Fibroblast of pulmonary artery (primary cell): ENCODE data around the gene ZNF516.

ENCODE experiments used
- DNase-seq: peaks from one replicate; pipeline ENCODE4 v3.0.0-alpha.2; 2010; ENCODE audit warnings: low read depth
- H3K4me3 ChIP-seq: replicated peaks from 2 replicates; pipeline ENCODE4 v1.5.1; 2011; ENCODE audit warnings: low read depth, mild to moderate bottlenecking, control low read depth, low read length, moderate library complexity
- TF ChIP-seq, protein P1 (sequence below): IDR thresholded peaks from 2 replicates; pipeline ENCODE4 v1.5.1; 2011; ENCODE audit warnings: mild to moderate bottlenecking, control low read depth, low read length, inconsistent platforms; ENCODE audit errors: missing control alignments

Gene ZNF516

DNA sequence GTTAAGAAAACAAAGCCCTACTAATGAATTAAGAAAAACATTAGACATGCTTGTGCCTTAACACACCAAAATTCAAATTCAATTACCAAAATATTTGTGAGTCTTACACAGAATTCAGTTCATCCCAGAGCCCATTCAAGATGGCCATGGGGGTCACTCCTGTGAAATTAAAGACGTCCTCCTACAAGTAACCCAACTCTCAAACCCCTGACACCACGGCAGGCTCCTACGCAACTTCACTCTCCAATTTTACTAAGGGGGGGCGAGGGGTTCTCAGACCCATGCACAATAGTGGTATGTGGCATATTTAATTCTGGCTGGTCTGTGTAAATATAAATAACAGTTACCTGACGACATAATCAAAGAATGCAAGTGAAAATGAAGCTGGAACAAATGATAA is 5.0 kb downstream of the ZNF516 start:
- TF ChIP-seq, protein P1, sequence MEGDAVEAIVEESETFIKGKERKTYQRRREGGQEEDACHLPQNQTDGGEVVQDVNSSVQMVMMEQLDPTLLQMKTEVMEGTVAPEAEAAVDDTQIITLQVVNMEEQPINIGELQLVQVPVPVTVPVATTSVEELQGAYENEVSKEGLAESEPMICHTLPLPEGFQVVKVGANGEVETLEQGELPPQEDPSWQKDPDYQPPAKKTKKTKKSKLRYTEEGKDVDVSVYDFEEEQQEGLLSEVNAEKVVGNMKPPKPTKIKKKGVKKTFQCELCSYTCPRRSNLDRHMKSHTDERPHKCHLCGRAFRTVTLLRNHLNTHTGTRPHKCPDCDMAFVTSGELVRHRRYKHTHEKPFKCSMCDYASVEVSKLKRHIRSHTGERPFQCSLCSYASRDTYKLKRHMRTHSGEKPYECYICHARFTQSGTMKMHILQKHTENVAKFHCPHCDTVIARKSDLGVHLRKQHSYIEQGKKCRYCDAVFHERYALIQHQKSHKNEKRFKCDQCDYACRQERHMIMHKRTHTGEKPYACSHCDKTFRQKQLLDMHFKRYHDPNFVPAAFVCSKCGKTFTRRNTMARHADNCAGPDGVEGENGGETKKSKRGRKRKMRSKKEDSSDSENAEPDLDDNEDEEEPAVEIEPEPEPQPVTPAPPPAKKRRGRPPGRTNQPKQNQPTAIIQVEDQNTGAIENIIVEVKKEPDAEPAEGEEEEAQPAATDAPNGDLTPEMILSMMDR = no peak
- DNase-seq = no peak
- H3K4me3 ChIP-seq = peak overlapping the region; percentile 65

DNA sequence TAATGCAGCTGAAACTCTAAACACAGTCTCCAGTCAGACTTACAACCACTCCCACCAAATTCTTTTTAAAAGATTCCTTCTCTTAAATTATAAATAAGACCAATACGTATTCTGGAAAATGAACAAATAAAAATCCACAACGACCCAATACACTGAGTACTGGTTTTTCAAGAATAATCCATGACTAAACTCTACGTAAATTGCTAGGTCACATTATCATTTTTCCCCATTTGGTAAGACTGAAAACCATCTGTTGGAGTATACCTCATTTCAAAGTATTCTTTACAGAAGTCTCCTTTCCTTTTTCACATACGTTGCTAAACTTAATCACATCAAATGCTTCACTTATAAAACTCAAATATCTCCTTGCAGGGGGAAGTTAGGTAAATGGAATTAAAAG is 6.0 kb downstream of the ZNF516 start:
- peak overlapping the region; percentile 23 for H3K4me3 ChIP-seq
- TF ChIP-seq, protein P1 = no peak
- DNase-seq = peak; percentile 10

DNA sequence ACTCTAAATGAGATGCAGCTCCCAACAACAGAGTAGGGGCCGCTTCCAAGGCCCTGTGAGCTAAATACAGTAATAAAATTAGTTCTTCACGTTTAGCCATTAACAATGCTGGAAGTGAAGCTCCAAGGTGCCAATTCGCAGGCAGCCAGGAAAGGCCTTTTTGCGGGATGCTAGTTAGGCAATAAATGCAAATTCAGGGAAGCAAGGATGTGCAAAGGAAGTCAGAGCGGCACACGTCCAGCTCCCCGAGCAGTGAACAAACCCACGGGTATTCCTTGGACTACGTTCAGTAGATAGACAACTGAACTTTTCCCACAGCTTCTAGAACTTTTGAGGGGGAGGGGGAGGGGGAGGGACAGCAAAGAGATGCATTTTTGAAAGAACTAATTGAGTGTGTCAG is 6.9 kb downstream of the ZNF516 start:
- TF ChIP-seq, protein P1 = no peak
- DNase-seq = peak; percentile 84
- peak overlapping the region; percentile 18 for H3K4me3 ChIP-seq

DNA sequence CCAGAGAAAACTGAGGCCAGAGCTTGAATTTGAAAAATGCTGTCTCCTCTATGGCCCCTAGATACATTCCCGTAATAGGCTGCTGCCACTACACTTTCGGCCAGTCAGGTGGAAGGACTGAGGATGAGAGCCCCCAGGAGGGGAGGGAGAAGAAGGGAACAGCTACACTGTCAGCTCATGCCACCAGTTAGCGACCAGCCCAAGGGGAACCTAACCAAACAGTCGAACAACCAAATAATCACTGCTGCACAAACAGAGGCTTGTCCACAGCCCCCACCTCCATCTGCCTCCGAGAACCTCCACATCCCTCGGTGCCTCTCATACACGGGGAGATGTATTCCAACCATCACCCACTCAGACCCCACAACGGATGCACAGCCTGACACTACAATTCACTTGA is 7.3 kb downstream of the ZNF516 start:
- TF ChIP-seq, protein P1 = no peak
- H3K4me3 ChIP-seq = peak overlapping the region; percentile 18
- no peak for DNase-seq

DNA sequence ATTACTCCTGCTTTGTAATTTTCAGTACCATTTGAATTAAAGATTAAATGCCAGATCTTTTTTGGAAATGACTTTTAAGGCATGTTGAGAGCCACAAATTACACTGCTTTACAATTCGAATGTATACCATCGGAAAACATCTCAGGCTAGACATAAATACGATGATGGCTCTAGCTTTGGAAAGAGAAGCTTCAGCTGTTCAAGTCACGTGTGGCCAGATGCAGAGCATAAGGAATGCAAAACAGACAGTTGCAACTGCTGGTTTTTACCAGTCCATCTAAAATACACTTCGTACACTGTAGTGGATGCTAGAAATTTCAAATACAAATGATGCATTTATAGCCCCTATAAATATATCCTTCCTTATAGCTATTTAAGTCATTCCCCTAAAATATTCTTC is 8.0 kb downstream of the ZNF516 start:
- H3K4me3 ChIP-seq = no peak overlapping the region
- DNase-seq = peak; percentile 43
- TF ChIP-seq, protein P1 = no peak

DNA sequence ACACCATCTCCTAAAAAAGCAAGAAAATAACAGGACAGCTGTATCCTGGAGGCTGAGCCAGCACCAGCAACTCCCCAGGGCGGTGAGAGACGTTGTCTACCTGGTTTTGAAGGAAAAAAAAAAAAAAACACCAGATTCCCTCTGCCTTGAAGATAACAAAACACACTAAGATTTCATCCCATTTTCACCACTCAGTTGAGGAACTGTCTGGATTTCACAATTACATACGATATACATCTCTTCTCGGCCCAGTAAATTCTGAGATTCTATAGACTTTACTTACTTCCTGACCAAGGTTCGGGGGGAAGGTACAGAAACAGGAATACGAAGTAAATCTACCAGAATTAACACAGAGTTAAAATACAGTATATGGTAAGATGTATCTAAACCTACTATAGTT is 8.5 kb downstream of the ZNF516 start:
- no peak for DNase-seq
- no peak overlapping the region for H3K4me3 ChIP-seq
- TF ChIP-seq, protein P1 = no peak

DNA sequence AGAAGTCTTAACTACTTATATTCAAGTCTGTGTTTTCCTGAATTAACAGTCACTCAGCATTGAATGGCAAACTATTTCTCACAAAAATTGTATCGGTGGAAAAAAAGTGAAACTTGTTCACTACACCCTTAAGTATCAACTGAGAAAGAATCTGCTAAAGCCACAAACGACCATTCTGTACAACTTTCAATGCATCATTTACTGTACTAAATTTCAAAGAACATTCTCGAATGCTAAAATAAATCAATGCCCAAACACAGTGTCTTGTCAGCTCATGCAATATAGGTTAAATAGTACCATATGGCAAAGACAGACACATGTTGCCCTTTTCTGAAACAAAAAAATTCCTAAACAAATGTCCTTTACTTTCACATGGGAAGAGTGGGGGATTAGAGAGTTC is 9.0 kb downstream of the ZNF516 start:
- no peak for DNase-seq
- TF ChIP-seq, protein P1 = no peak
- H3K4me3 ChIP-seq = no peak overlapping the region
